ENCODE results near the gene PIERCE2.
"Not testable (repeated sequence)": the region's sequence is repeated elsewhere in the genome, so short reads cannot be mapped to it uniquely, and the experiment has no call there.

Gene PIERCE2

GRCh38 chr15:55434989-55435825 lies 26.9 kb downstream of the PIERCE2 start:
- no peak for DNase-seq

GRCh38 chr15:55443141-55443540 lies 34.8 kb downstream of the PIERCE2 start:
- not testable (repeated sequence) for DNase-seq

GRCh38 chr15:55445936-55446335 lies 37.6 kb downstream of the PIERCE2 start:
- DNase-seq = not testable (repeated sequence)

- DNase-seq = not testable (repeated sequence)
Measured at GRCh38 chr15:55446379-55447029, 38.2 kb downstream of the PIERCE2 start.

- not testable (repeated sequence) for DNase-seq
Measured at GRCh38 chr15:55447030-55447394, 38.7 kb downstream of the PIERCE2 start.

GRCh38 chr15:55457401-55458022 lies 49.2 kb downstream of the PIERCE2 start:
- DNase-seq = no peak

- DNase-seq = no peak
Measured at GRCh38 chr15:55461447-55461846, 53.2 kb downstream of the PIERCE2 start.

GRCh38 chr15:55468321-55468720 lies 60.0 kb downstream of the PIERCE2 start:
- DNase-seq = no peak
